DMS114 treated with DMSO at 0.1 percent for 48 hours (cell line): ENCODE data around the gene ETV6.

ENCODE experiments used
- DNase-seq: peaks from one replicate; lab custom pipeline; 2025; ENCODE audit not compliant: unreplicated experiment; lab: John Stamatoyannopoulos, UW

Gene ETV6

DNA sequence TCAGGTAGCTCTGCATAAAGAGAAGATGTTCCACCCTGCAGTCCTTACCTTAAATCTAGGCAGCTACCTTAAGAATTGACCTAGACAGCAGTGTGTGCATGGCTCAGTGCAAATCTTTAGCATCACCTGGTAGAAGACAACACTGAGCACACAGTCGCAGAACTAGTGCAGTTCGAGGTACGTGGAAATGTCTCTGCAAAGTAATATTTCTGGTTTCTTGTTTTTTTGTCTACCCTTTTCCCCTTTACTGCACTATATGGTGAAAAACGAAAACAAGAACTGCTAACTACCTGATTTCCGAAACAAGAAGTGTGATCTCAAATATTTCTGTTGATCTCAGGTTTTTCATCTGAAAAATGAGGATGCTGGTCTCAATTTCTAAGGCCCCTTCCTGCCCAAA lies 82.5 kb downstream of the ETV6 start:
- no peak for DNase-seq

- no peak for DNase-seq
Measured at GRCh38 chr12:11732715-11733114, 83.2 kb downstream of the ETV6 start.

- DNase-seq = no peak
Measured at GRCh38 chr12:11734580-11735180, 85.2 kb downstream of the ETV6 start.

GRCh38 chr12:11738450-11738849 lies 89.0 kb downstream of the ETV6 start:
- no peak for DNase-seq

GRCh38 chr12:11739980-11740577 lies 90.6 kb downstream of the ETV6 start:
- no peak for DNase-seq

GRCh38 chr12:11741434-11742092 lies 92.1 kb downstream of the ETV6 start:
- no peak for DNase-seq

GRCh38 chr12:11743423-11744409 lies 94.2 kb downstream of the ETV6 start:
- no peak for DNase-seq

DNA sequence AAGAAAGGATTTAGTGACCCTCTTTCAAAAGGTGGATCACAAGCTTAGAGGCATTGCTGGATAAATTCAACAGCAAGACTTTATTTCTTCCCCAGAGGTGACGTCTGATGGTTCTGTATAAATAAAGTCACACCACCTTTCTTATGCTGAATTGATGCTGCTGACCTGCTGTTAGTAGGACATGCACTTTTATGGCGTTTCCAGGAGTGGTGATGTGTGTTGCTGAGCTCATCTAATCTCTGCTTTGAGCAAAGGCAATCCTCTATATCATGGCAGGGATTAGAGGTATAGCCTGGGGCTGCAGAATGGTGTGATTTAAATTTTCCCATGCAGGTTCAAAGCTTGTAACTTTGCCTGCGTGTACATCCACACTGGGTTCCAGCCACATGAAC lies 94.9 kb downstream of the ETV6 start:
- no peak for DNase-seq

DNA sequence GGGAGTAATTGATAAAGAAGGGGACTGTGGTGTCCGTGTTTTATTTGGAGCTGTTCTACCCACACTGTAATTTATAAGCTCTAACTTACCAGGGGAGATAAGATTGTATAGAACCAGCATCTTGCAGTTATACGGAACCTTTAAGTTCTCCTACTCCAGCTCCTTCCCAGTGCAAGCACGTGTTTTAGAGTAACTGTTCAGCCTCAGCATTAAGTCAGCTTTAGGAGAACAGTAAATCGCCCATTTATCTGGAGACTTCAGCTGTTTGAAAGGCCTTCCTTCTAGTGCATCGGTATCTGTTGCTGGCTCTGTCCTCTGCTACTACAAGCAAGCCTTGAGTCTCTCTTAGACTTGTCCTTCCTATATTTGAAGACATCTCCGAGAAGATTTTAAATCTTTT lies 95.6 kb downstream of the ETV6 start:
- no peak for DNase-seq

- DNase-seq = no peak
Measured at GRCh38 chr12:11746024-11746771, 96.7 kb downstream of the ETV6 start.

- no peak for DNase-seq
Measured at GRCh38 chr12:11746940-11747716, 97.7 kb downstream of the ETV6 start.

- no peak for DNase-seq
Measured at GRCh38 chr12:11747969-11748368, 98.5 kb downstream of the ETV6 start.

- DNase-seq = no peak
Measured at GRCh38 chr12:11748903-11749302, 99.4 kb downstream of the ETV6 start.

DNA sequence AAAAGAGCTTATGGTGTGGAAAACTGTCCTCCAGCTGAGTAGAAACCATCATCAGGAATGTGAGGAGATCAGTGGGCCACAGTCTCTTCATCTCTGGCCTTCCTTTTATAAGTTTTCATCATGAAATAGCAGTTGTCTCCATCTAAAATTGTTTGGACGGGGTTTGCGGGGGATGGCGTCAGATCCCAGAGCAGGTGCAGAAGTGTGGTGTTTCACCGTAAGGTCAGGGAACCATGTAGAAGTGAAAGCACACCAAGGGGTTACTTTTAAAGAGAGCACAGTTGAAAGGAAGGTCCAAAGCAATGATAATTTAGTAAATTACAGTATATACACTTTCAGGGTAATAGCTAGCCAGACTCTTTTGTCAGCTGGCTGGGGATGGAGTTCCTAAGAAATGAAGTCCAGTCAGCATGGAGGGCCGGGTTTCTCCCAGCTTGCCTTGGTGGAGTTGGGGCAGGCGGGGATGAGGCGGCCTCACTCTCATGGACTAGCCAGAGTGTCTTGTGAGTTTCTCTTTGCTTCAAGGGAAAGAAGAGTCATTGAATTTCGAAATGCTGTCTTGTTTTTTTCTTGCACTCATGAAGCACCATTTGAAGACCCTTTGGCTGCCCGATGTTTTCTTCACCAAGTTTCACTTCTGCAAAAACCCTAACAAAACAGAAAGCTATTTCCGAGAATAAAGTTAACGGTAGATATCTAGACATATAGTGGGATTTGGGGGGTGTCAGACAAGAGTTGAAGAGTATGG lies 100.6 kb downstream of the ETV6 start:
- DNase-seq = no peak

- no peak for DNase-seq
Measured at GRCh38 chr12:11752403-11753149, 103.1 kb downstream of the ETV6 start.

DNA sequence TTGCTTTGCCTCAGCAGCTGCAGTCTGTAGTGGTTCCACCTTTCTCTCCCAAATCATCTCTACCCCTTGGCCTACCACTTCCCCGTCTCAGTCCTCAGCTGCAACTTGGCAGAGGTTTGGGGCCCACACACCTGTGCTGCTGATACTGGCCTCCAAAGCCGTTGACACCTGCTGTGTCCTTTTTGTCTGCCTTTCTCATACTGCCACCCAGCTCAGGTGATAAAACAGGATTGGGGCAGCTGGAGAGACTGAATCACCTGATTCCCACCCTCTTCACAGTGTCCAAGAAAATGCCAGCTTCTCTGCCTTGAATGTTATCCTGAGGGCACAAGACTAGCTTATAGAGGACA lies 103.7 kb downstream of the ETV6 start:
- no peak for DNase-seq

DNA sequence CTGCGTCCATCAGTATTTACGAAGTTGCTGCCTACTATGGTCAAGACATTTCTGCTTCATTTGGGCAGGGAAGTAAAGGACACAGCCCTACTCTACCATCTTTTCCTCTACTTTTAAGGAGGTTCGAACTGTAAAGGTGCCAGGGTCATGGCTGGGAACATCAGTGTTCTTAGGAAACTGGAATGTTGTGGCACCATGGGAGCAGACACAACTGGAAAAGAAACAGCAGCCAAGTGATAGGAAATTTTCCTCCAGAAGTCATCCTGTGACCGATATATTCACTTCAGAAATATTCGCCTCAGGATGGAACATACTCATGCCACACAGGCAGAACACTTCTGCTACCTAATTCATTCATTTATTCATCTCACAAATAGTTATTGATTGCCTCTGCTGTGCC lies 104.4 kb downstream of the ETV6 start:
- no peak for DNase-seq

GRCh38 chr12:11754256-11754655 lies 104.8 kb downstream of the ETV6 start:
- DNase-seq = no peak
